Measurements from ENCODE around the gene CAMK2D.

Gene CAMK2D

DNA sequence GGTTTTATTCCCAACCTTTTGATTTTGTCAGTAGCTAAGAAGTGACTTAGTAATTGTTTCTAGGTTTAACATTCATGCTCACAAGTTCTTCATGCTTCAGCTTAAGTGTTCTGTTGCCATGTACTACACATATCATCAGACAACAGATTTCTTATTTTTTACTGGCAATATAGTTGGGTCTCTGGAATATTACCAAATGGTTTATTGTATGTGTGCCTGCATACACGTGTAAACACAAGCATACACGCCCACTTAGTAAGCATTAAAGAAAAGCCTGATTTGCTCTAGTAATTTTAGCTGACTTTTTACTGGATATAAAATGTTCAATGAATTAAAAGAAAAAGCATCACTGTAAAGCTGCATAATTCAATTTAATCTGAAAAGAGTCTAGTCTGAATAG lies 199.8 kb downstream of the CAMK2D start:
- DNase-seq (ENCODE audit: low read depth): no peak
- TF ChIP-seq, protein P1, sequence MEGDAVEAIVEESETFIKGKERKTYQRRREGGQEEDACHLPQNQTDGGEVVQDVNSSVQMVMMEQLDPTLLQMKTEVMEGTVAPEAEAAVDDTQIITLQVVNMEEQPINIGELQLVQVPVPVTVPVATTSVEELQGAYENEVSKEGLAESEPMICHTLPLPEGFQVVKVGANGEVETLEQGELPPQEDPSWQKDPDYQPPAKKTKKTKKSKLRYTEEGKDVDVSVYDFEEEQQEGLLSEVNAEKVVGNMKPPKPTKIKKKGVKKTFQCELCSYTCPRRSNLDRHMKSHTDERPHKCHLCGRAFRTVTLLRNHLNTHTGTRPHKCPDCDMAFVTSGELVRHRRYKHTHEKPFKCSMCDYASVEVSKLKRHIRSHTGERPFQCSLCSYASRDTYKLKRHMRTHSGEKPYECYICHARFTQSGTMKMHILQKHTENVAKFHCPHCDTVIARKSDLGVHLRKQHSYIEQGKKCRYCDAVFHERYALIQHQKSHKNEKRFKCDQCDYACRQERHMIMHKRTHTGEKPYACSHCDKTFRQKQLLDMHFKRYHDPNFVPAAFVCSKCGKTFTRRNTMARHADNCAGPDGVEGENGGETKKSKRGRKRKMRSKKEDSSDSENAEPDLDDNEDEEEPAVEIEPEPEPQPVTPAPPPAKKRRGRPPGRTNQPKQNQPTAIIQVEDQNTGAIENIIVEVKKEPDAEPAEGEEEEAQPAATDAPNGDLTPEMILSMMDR (IDR thresholded peaks at IDR 0.05; ENCODE audit: insufficient read depth, low read depth, low read length, missing control alignments): no peak
- no peak overlapping the region for H3K4me3 ChIP-seq (ENCODE audit: low read depth, low read length)

DNA sequence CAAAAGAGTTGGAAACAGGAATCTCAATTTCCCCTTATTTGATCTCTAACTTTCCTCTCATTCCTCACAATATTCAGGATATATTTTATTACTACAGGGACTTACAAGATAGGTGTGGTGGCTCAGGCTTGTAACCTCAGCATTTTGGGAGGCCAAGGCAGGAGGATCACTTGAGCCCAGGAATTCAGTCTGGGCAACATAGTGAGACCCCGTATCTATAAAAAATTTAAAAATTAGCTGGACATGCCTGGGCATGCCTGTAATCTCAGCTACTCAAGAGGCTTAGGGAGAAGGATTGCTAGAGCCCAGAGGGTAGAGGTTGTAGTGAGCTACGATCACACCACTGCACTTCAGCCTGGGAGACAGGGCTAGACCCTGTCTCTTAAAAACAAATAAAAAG lies 200.4 kb downstream of the CAMK2D start:
- no peak for DNase-seq (ENCODE audit: low read depth)
- TF ChIP-seq, protein P1 (IDR thresholded peaks at IDR 0.05; ENCODE audit: insufficient read depth, low read depth, low read length, missing control alignments): no peak
- H3K4me3 ChIP-seq (ENCODE audit: low read depth, low read length): no peak overlapping the region

DNA sequence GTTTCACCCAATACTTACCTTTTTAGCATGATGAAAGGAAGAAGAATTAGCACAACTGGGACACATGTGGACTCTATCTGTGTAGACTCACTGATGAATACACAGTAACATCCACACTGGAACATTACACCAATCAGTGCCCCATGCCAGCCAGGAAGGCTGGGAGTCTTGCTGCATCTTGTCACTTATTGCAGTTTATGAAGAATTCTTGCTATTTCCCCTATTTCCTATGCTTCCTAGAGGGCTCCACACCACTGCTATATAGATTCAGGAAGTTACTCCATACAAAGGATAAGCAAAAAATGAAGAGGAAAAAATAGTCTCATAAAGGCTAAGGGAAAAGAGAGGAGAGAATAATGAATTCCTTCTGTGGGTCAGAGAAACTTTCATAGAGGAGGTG lies 201.0 kb downstream of the CAMK2D start:
- TF ChIP-seq, protein P1 (IDR thresholded peaks at IDR 0.05; ENCODE audit: insufficient read depth, low read depth, low read length, missing control alignments): no peak
- no peak for DNase-seq (ENCODE audit: low read depth)
- no peak overlapping the region for H3K4me3 ChIP-seq (ENCODE audit: low read depth, low read length)

DNA sequence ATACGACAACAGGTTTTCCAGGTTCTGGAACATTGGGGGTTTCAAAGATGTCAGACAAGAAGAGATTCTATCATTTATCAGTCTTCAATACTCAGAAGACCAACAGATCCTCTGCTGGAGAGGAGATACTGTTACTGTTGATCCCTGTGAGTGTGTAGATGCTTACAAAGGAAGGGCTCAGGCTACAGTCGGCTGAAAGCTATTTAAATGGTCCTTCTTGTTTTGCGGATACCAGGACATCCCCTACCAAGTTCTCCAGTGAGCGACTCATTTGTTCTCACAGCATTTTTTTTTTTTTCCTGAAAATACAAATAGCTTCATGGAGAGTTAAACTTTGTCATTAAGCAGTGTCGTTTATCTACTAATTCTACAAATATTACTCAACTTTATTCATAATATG lies 201.6 kb downstream of the CAMK2D start:
- TF ChIP-seq, protein P1 (IDR thresholded peaks at IDR 0.05; ENCODE audit: insufficient read depth, low read depth, low read length, missing control alignments): no peak
- DNase-seq (ENCODE audit: low read depth): no peak
- H3K4me3 ChIP-seq (ENCODE audit: low read depth, low read length): no peak overlapping the region

DNA sequence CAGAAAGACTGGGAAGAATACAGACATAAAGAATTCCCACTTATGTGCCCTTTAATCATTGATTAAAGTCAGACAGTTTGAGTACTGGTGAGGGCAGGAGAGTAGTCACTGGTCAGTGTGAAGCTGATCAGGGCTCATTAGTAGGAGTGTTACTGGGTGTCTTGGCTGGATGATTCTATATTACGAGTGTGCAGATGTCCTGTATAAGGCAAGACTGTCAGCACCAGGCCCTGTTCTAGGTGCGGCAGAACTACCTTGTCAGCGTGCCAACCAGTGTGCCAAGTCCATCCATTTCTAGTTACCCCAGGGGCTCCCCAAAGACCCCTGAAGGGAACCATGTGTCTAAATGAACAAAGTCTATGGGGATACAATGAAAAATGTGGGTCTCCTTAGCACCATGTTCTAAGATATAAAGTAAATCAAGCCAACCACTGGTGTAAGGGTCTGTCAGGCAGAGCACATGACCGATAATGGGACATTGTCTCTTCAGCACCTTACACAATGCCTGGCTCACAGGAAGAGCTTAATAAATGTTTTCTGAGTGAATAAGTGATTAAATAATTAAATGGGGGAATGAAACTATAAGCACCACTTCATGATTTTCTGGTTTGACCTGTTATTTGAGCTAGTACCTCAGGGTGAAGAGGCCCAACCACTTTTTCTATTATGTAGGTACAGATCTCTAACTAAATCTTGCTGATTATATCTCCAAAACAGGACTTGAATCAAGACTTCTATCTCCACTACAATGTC lies 205.0 kb downstream of the CAMK2D start:
- H3K4me3 ChIP-seq (ENCODE audit: low read depth, low read length): no peak overlapping the region
- TF ChIP-seq, protein P1 (IDR thresholded peaks at IDR 0.05; ENCODE audit: insufficient read depth, low read depth, low read length, missing control alignments): no peak
- DNase-seq (ENCODE audit: low read depth): no peak

DNA sequence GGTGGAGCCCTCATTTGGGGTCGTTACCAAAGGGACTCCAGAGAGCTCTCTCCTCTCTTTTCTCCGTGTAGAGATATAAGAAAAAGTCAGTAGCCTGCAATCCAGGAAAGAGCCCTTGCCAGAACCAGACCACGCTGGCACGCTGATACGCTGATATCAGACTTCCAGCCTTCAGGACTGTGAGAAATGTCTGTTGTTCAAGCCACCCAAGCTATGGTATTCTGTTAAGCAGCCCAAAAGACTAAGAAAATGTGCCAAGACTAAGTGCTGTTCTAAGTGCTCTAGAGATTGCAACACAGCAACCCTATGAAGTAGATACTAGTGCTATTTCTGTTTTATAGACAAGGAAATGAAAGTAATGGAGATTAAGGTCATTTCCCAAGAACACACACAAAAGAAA lies 205.7 kb downstream of the CAMK2D start:
- no peak for DNase-seq (ENCODE audit: low read depth)

More for the DNA sequence above, 205.7 kb downstream of the CAMK2D start:
- H3K4me3 ChIP-seq (ENCODE audit: low read depth, low read length): no peak overlapping the region
- TF ChIP-seq, protein P1 (IDR thresholded peaks at IDR 0.05; ENCODE audit: insufficient read depth, low read depth, low read length, missing control alignments): no peak

Measured in GM12865 (cell line).